Activated CD4-positive, alpha-beta memory T cell treated with anti-CD3 and anti-CD28 coated beads for 36 hours (primary cell): Measurements from ENCODE around the gene GGACT. TPM values are rescaled to one million over a fixed set of nuclear protein-coding genes. Genes with fewer than 3 reads are reported as not detected.
"Not testable (repeated sequence)": the region's sequence is repeated elsewhere in the genome, so short reads cannot be mapped to it uniquely, and the experiment has no call there.

Experiments used
- CTCF ChIA-PET: fragments of 350-600 bp; sonication (Branson Sonifier 250); formaldehyde crosslinking; loops from one replicate; lab custom pipeline; 2021; ENCODE audit warnings: antibody characterized with exemption, inconsistent platforms; lab: Charles Lee
- POLR2A ChIA-PET: fragments of 350-600 bp; sonication (Branson Sonifier 250); formaldehyde crosslinking; loops from one replicate; lab custom pipeline; 2021; ENCODE audit warnings: antibody characterized with exemption; lab: Charles Lee
- DNase-seq: peaks from one replicate; pipeline ENCODE4 v3.0.0-alpha.2; 2020
- H3K27ac Mint-ChIP-seq: one replicate; pipeline ENCODE4 v1.8.0; 2021; ENCODE audit warnings: mixed read lengths
- H3K27me3 Mint-ChIP-seq: one replicate; pipeline ENCODE4 v1.8.0; 2021; ENCODE audit warnings: mixed read lengths
- H3K36me3 Mint-ChIP-seq: one replicate; pipeline ENCODE4 v1.8.0; 2021; ENCODE audit warnings: mixed read lengths
- H3K4me1 Mint-ChIP-seq: one replicate; pipeline ENCODE4 v1.8.0; 2021; ENCODE audit warnings: low read depth, mixed read lengths
- H3K4me3 Mint-ChIP-seq: one replicate; pipeline ENCODE4 v1.8.0; 2021; ENCODE audit warnings: mild to moderate bottlenecking, mixed read lengths
- H3K9me3 Mint-ChIP-seq: one replicate; pipeline ENCODE4 v1.8.0; 2021; ENCODE audit warnings: mixed read lengths
- intact Hi-C: fragments of 100-400 bp; cut with micrococcal nuclease; formaldehyde crosslinking; loops from one replicate; pipeline ENCODE4 v1.15.1; 2023
- total RNA-seq, 2 experiments: library from RNA; stranded (reverse); gene quantifications; one replicate each; pipeline ENCODE4 v1.2.3, GENCODE V29; 2021

The GGACT gene
- 1 to 10 TPM; 5.8 to 7.0 TPM for total RNA-seq

- Mint-ChIP-seq H3K27ac (peak within 1 kb of the TSS; percentile 85), H3K27me3 (no peaks in the 10 kb centered on the region), H3K36me3 (no peaks in the 10 kb centered on the region), H3K4me3 (peak within 1 kb of the TSS; percentile 73), H3K9me3 (no peaks in the 10 kb centered on the region), H3K4me1 (peaks cover 39% of the 10 kb centered on the region)
- ChIA-PET CTCF (interaction anchor here (0.7 to 9.9 kb wide), 11 partner anchors 9 to 932 kb away, joined by 3 to 105 read pairs (median 4); partner anchors contain the start of gene TMTC4), POLR2A (interaction anchor here (0.9 to 1.5 kb wide), 2 partner anchors 15 to 86 kb away, joined by 3 to 6 read pairs; partner anchors contain the start of gene TMTC4)
- DNase-seq, result peak; percentile 89
- intact Hi-C loops, result loop anchor here (1.0 to 5.0 kb wide), 5 partner anchors 15 to 981 kb away; partner anchors contain the start of genes CLYBL and TMTC4
These were observed at the start of gene GGACT for GRCh38 chr13:100588331-100589177. GGACT (minus strand) TSS chr13:100588789; CDS start chr13:100532591, 56,198 bp downstream.

GRCh38 chr13:100637796-100638195 is 49.2 kb upstream of the GGACT start:
- Mint-ChIP-seq H3K36me3 (peaks cover 32% of the 10 kb centered on the region), H3K4me3 (no peak overlapping the region), H3K27me3 (no peaks in the 10 kb centered on the region), H3K9me3 (no peaks in the 10 kb centered on the region), H3K27ac (no peak overlapping the region), H3K4me1 (no peaks in the 10 kb centered on the region)
- ChIA-PET CTCF (no interaction called here), POLR2A (no interaction called here)
- intact Hi-C loops, result no loop called here
- DNase-seq, result no peak

DNA sequence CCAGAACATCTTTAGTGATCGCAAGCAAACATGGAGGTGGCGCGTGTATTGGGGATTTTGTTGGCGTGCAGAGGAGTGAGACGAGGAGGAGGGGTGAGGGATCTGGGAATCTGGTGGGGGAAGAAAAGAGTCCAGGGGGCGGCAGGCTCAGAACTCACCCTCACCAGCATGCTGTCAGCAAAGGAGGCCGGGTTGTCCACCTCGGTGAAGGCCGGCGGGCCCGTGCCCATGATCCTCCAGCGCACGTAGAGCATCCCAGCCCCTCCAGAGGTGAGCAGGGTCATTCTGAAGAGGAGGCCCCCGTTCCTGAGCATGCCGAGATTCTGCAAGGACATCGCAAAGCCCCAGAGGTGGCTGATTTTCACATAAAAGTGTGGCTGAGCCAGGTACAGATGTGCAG is 48.8 kb upstream of the GGACT start:
- Mint-ChIP-seq H3K4me3 (no peak overlapping the region), H3K9me3 (no peaks in the 10 kb centered on the region), H3K27ac (no peak overlapping the region), H3K4me1 (no peaks in the 10 kb centered on the region), H3K36me3 (peaks cover 32% of the 10 kb centered on the region), H3K27me3 (no peaks in the 10 kb centered on the region)
- ChIA-PET POLR2A (no interaction called here), CTCF (no interaction called here)
- intact Hi-C loops, result no loop called here
- no peak for DNase-seq

DNA sequence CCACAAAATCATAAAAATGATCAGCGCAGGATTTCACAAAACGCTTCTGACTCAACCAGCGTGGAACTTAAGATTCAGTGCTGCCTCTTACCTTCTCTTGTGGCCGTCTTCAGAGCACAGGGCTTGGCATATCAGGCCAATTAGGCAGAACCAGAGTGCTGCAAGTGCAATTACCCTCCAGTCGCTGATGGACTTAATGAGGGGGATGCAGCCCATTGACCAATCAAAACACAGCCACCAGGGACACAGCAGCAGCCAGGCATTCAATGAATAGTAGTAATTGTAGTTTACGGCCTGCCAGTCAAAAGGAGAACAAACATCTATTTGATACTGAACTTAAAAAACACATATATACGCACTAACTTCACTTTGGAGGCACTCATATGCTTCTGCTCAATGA is 47.9 kb upstream of the GGACT start:
- Mint-ChIP-seq H3K4me3 (no peak overlapping the region), H3K27me3 (no peaks in the 10 kb centered on the region), H3K4me1 (no peaks in the 10 kb centered on the region), H3K9me3 (no peaks in the 10 kb centered on the region), H3K27ac (no peak overlapping the region), H3K36me3 (peaks cover 27% of the 10 kb centered on the region)
- ChIA-PET POLR2A (no interaction called here), CTCF (no interaction called here)
- DNase-seq, result no peak
- intact Hi-C loops, result no loop called here

DNA sequence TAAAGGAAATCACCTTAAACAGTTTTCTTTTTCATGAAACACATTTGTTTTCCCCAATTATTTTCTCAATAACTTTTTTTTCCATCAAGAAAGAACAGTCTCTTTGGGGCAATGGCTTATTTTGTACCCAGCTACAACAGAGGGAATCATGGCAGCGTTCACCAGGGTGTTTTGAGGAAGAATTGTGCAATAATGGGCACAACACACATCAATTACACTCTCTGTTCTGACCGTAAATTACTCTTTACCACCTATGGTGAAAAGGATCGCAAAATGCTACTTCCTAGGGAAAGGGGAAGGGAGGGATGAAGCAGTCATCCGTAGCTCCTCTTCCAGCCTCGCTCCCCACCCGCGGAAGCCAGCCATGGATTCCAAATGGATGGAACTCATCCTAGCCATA is 47.4 kb upstream of the GGACT start:
- CTCF ChIA-PET, result no interaction called here
- H3K9me3 Mint-ChIP-seq, result no peaks in the 10 kb centered on the region
- H3K36me3 Mint-ChIP-seq, result peaks cover 23% of the 10 kb centered on the region
- H3K27ac Mint-ChIP-seq, result no peak overlapping the region
- POLR2A ChIA-PET, result no interaction called here
- H3K4me3 Mint-ChIP-seq, result no peak overlapping the region
- intact Hi-C loops, result no loop called here
- no peaks in the 10 kb centered on the region for H3K4me1 Mint-ChIP-seq
- DNase-seq, result no peak
- no peaks in the 10 kb centered on the region for H3K27me3 Mint-ChIP-seq

DNA sequence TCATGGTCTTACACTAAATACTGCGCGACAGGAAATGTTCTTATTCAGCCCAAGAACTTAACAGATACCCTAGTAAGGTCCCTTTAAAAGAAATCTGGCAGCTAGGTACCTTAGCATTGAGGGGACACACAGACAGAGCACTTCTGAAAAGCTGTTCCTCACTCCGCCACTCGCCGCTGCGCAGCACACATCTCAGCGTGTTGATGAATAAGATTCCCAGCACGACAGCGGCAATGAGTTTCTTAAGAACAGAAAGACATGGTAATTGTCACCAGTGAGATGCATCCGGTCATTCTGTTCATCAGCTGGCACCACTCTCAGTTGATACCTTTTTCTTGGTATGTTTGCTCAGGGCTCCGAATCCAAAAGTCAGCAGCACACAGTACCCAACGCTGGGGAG is 46.1 kb upstream of the GGACT start:
- DNase-seq, result no peak
- no peaks in the 10 kb centered on the region for H3K27me3 Mint-ChIP-seq
- intact Hi-C loops, result no loop called here
- peaks cover 23% of the 10 kb centered on the region for H3K36me3 Mint-ChIP-seq
- no peaks in the 10 kb centered on the region for H3K9me3 Mint-ChIP-seq
- H3K27ac Mint-ChIP-seq, result no peak overlapping the region
- POLR2A ChIA-PET, result no interaction called here
- H3K4me1 Mint-ChIP-seq, result no peaks in the 10 kb centered on the region
- no peak overlapping the region for H3K4me3 Mint-ChIP-seq
- CTCF ChIA-PET, result no interaction called here

DNA sequence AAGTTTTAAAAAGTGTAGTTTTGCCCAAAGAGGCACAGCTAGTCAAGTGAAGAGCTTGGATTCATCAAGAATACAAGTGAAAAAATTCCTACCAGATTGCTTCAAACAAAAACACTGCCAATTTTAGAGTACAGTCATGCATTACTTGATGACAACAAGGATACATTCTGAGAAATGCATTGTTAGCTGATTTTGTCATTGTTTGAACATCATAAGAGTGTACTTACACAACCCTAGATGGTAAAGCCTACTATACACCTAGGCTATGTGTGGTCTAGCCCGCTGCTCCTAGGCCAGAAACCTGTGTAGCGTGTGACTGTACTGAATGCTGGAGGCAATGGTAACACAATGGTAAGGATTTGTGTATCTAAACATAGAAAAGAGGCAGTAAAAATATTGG is 44.9 kb upstream of the GGACT start:
- DNase-seq, result no peak
- Mint-ChIP-seq H3K36me3 (peaks cover 29% of the 10 kb centered on the region), H3K27ac (no peak overlapping the region), H3K27me3 (no peaks in the 10 kb centered on the region), H3K9me3 (no peaks in the 10 kb centered on the region), H3K4me1 (no peaks in the 10 kb centered on the region), H3K4me3 (no peak overlapping the region)
- CTCF ChIA-PET, result no interaction called here
- POLR2A ChIA-PET, result no interaction called here
- intact Hi-C loops, result no loop called here

DNA sequence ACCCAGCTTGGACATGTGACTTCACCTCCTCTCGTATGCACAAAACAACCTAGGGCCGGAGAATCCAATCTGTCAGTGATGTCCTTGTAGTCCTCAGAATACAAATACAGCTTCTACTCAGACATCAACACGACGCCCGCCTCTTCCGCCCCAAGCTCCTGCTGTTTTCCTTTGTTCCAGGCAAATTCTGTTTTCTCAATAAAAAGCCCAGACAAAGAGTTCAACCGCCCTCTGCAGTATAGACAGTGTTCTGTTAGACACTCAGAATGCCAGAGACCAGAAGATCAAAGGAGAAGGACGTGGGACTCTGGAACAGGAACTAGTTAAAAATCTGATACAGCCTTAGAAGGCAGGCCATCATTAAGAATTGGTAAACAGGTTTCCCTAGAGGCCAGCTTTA is 42.0 kb upstream of the GGACT start:
- DNase-seq, result no peak
- peaks cover 37% of the 10 kb centered on the region for H3K36me3 Mint-ChIP-seq
- ChIA-PET CTCF (interaction anchor here (1.2 to 1.3 kb wide), 2 partner anchors 21 to 58 kb away, joined by 3 to 4 read pairs; no protein-coding TSS in a partner anchor), POLR2A (no interaction called here)
- no peaks in the 10 kb centered on the region for H3K9me3 Mint-ChIP-seq
- no peak overlapping the region for H3K4me3 Mint-ChIP-seq
- H3K4me1 Mint-ChIP-seq, result no peaks in the 10 kb centered on the region
- intact Hi-C loops, result no loop called here
- H3K27me3 Mint-ChIP-seq, result no peaks in the 10 kb centered on the region
- no peak overlapping the region for H3K27ac Mint-ChIP-seq

DNA sequence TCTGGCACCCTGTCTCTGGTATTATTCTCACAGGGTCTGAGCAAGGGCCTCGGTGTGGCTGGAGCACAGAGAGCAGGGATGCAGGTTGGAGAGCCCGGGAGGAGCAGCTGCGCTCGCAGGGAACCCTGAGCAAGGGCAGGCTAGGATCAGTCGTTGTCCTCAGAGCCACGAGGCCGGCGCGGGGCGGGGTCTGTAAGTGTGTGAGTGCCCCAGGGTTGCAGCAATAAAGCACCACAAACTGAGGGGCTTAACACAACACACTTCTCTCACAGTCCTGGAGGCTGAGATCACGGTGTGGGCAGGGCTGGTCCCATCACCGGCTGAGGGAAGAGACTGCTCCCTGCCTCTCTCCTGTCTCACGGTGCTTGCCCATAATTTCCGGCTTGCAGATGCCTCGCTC is 38.5 kb upstream of the GGACT start:
- intact Hi-C loops, result no loop called here
- ChIA-PET CTCF (no interaction called here), POLR2A (no interaction called here)
- Mint-ChIP-seq H3K27me3 (no peaks in the 10 kb centered on the region), H3K4me1 (no peaks in the 10 kb centered on the region), H3K4me3 (no peak overlapping the region), H3K9me3 (peaks cover 5% of the 10 kb centered on the region), H3K27ac (no peak overlapping the region), H3K36me3 (peaks cover 56% of the 10 kb centered on the region)
- DNase-seq, result no peak

- H3K4me3 Mint-ChIP-seq, result no peak overlapping the region
- ChIA-PET POLR2A (no interaction called here), CTCF (interaction anchor here (0.6 to 1.8 kb wide), 4 partner anchors 49 to 1920 kb away, joined by 3 to 5 read pairs (median 4); partner anchors contain the start of gene TMTC4)
- H3K27me3 Mint-ChIP-seq, result no peaks in the 10 kb centered on the region
- peaks cover 3% of the 10 kb centered on the region for H3K4me1 Mint-ChIP-seq
- intact Hi-C loops, result no loop called here
- H3K9me3 Mint-ChIP-seq, result peaks cover 12% of the 10 kb centered on the region
- H3K27ac Mint-ChIP-seq, result no peak overlapping the region
- no peak for DNase-seq
- H3K36me3 Mint-ChIP-seq, result peaks cover 66% of the 10 kb centered on the region
These were observed 36.9 kb upstream of the GGACT start for GRCh38 chr13:100625447-100625846.

- H3K27me3 Mint-ChIP-seq, result no peaks in the 10 kb centered on the region
- peaks cover 9% of the 10 kb centered on the region for H3K4me1 Mint-ChIP-seq
- intact Hi-C loops, result no loop called here
- ChIA-PET CTCF (no interaction called here), POLR2A (no interaction called here)
- no peak for DNase-seq
- peaks cover 44% of the 10 kb centered on the region for H3K36me3 Mint-ChIP-seq
- no peak overlapping the region for H3K27ac Mint-ChIP-seq
- peaks cover 12% of the 10 kb centered on the region for H3K9me3 Mint-ChIP-seq
- no peak overlapping the region for H3K4me3 Mint-ChIP-seq
These were observed 32.2 kb upstream of the GGACT start for GRCh38 chr13:100620792-100621191.

DNA sequence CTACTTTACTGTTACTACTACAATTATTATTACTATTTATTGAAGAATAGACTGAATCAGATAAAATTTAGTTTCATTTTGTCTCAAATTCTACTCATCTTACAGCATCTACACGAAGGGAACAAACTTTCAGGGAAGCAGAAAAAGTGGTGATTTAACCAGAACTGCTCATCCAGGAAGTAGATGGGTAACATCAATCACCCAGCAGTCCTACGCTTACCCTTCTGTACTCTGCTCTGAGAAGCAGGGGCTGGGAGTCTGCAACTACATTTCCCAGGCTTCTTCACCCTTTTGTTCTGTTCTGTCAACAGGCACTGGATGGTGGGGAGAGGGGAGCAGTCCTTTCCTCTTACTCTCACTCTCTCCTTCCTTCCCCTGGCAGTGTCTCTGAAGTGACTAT is 31.4 kb upstream of the GGACT start:
- POLR2A ChIA-PET, result no interaction called here
- H3K36me3 Mint-ChIP-seq, result peaks cover 36% of the 10 kb centered on the region
- no peaks in the 10 kb centered on the region for H3K27me3 Mint-ChIP-seq
- H3K4me3 Mint-ChIP-seq, result no peak overlapping the region
- no peak for DNase-seq
- H3K9me3 Mint-ChIP-seq, result peaks cover 12% of the 10 kb centered on the region
- H3K4me1 Mint-ChIP-seq, result peaks cover 9% of the 10 kb centered on the region
- intact Hi-C loops, result no loop called here
- CTCF ChIA-PET, result no interaction called here
- no peak overlapping the region for H3K27ac Mint-ChIP-seq

DNA sequence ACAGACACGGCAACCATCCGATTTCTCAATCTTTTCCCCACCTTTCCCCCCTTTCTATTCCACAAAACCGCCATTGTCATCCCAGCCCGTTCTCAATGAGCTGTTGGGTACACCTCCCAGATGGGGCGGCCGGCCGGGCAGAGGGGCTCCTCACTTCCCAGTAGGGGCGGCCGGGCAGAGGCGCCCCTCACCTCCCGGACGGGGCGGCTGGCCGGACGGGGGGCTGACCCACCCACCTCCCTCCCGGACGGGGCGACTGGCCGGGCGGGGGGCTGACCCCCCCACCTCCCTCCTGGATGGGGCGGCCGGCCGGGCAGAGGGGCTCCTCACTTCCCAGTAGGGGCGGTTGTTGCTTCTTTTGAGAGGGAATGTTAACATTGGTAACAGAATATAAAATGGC is 30.3 kb upstream of the GGACT start:
- POLR2A ChIA-PET, H3K4me1 Mint-ChIP-seq, H3K27ac Mint-ChIP-seq, H3K4me3 Mint-ChIP-seq, intact Hi-C loops, DNase-seq, CTCF ChIA-PET, H3K27me3 Mint-ChIP-seq: not testable (repeated sequence)
- H3K36me3 Mint-ChIP-seq, result peaks cover 29% of the 10 kb centered on the region
- peaks cover 12% of the 10 kb centered on the region for H3K9me3 Mint-ChIP-seq
